NCI-H774 (cell line): ENCODE results near the gene CTDSPL.

Experiments used
- DNase-seq: peaks from one replicate; lab custom pipeline; 2025; lab: John Stamatoyannopoulos, UW

CTDSPL gene

DNA sequence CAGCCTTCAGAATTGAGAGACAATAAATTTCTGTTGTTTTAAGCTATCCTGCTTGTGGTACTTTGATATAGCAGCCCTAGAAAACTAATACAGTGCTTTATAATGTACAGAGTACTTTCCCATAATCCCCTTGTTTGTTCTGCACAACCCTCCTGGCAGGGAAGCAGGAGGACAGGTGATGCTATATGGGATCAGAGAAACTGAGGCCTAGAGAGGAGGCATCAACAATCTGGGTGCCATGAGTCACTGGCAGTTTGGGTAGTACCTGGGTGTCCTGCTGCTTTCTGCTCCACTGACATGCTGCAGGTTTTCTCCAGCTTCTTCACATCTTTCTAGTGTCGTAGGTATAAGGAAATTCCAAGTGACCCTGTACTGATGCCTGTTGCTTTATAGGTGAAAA is 55.0 kb downstream of the CTDSPL start:
- no peak for DNase-seq

DNA sequence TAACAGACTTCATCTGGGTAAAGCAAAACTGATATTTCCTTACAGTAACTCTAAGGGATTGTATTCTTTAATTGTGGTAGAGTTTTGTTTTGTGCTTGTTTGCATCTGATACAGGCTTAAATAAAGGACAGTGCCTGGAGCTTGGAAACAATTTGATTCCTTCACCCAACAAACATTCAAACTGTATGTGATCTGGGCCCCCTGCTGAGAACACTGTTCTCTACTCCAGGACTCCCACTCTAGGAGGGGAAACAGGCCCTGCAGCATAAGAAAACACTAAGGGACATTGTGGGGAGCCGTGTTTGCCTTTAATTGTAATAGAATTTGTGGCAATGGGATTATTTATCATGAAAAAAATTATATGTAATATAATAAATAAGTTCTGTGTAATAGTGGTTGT is 56.9 kb downstream of the CTDSPL start:
- DNase-seq = no peak

DNA sequence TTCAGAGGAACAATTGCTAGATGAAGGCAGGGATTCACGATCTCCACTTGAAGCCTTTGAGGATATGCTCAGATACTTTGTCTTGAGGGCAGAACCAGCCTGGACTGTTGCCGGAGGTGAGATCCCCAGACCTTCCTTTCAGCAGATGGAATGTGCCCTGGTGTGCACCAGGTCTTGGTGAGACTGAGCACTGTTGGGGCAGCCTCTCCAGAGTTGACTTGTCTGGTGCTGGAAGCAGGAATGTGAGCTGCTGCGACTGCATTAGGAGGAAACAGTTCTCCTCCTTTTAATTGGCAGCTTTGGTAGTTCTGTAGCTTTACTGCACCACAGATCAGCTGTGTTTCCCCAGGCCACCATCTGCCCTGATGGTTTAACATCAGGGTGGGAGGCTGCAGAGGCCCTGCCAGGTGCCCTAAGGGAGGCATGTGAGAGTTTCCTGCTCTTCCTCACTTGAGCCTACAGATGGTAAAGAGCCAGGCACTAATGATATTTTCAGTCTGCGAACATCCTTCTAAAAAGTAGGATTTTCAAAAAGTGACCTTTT is 58.5 kb downstream of the CTDSPL start:
- DNase-seq = no peak

DNA sequence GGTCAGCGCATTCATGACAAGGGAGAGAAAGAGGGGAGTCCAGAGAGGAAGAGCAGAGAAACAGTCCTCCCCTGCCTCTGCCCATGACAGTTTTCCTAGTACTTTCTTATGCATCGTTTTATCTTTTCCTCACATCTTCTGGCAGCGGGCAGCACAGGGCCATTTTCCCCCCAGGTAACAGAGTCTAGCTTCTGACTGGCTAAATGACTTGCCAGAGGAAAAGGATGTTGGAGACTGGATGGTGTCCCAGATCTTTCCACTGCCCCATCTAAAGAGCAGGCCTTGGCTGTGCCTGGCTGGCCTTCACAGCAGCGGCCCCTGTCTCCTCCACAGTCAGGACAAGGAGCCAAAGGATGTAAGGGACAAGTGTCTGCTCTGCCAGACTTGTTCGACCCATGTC is 59.3 kb downstream of the CTDSPL start:
- DNase-seq = no peak

DNA sequence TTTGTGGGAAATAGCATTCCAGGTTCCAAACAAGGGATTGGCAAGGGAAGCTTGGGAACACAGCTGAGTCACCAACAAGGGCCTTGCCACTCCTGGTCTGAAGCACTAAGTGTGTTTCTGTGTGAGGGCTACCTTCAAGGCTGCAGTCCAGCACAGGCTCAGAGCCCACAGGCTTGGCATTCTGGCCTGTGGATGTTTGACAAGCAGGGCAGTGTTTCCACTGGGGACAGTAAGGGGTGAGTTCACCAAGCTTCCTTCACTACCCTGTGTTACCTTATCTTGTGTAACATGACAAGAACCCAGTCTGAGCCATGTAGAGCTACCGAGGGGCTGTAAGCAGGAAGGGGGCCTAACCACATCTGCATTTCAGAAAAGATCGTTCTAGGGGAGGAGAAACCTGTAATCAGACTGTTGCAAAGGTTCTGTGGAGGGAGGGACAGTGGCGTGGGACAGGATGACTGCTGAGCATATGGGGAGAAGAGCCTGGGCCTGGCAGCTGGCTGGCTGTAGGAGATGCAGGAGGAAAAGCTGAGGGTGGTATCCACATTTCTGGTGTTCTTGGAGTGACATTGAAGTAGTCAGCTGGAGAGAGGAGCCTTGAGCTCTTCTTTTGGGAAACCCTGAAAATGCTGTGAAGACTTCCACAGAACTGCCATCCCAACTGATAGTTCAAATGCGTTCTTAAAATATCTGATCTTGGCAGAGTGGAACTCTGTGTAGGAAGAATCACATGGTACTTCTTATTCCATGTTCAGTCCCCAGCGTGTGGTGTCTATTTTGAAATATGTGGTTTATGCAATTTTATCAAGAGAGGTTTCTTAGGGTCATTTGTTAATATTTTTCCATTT is 61.3 kb downstream of the CTDSPL start:
- DNase-seq = no peak

DNA sequence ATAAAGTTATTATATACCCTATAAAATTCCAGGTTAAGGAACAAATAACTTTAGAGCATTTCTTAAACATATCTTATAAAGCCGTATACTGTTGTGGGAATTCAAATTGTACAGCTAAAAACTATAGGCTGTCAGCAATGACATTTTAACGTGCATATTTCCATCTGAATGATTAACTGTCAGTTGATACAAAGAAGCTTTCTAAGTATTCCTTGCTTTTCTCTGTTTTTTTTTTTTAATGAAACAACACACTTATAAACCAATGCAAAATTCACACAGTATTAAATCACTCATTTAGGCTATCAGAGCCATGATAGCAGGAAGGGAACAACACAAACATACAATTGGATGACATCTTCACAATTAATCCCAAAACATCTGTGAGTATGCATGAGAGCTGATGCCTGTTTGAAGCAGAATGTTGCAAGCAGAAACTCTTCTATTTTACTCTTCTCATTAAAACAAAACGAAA is 61.9 kb downstream of the CTDSPL start:
- no peak for DNase-seq

DNA sequence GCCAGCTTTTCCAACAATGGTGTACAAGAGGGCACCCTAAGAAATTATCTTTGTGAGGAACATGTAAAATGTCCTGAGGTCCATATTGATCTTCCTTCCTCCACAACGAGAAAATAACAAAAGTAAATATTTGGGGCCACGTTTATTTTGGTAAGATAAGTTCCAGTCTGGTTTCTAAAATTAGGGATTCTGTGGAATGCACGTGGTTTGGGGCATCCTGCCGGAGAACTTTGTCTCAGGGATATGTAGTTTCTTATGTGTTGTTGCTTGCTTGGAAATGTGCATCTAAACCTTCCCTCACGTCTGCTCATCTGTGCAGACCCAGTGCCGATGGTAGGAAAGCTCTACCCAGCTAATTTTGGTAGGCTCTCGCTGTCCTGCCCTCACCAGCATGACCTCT is 62.8 kb downstream of the CTDSPL start:
- DNase-seq = no peak

DNA sequence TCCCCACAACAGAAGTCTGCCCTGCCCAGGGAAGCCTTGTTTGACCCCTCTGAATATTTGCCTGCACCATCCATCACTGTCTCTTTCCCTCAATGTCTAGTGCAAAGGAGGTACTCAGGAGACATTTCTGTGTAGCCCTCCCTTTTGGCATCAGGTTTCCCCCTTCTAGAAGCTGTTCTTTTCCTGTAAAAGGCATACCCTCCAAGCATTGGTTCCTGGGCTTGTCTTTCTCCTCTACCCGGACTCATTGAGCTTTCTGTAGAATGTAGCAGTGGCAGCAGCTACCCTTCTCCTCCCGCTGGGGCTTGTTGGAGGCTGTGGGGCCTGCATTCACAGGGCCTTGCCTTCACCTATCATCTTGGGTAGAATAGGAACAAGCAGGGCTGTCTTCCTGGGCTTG is 63.5 kb downstream of the CTDSPL start:
- DNase-seq = no peak

DNA sequence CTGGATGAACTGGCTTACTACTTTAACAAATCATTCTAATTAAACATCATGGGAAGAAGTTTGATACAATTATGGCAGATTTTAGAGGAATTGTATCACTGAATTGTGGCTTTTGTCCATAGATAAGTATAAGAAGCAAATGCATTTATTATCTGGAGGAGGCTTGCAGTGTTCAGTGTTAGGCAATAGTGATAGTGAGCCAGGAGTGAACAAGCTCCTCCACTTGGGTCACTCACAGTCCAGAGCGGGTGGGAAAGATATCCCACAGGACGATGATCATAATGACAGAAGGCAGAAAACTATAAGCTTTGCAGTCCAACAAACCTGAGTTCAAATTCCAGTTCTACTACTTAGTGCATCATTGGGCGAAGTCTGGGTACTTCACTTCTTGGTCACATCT is 64.9 kb downstream of the CTDSPL start:
- DNase-seq = no peak

DNA sequence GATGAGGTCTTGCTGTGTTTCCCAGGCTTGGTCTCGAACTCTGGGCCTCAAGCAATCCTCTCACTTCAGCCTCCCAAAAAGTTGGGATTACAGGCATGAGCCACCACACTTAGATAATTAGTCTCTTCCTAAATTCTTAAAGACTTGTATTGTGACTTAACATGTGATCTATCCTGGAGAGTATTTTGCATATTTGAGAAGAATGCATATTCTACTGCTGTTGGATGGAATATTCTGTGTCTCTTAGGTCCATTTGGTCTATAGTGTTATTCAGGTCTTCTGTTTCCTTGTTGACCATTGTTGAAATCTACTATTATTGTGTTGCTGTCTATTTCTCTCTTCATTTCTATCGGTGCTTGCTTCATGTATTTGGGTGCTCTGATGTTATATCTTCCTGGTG is 68.8 kb downstream of the CTDSPL start:
- DNase-seq = no peak

DNA sequence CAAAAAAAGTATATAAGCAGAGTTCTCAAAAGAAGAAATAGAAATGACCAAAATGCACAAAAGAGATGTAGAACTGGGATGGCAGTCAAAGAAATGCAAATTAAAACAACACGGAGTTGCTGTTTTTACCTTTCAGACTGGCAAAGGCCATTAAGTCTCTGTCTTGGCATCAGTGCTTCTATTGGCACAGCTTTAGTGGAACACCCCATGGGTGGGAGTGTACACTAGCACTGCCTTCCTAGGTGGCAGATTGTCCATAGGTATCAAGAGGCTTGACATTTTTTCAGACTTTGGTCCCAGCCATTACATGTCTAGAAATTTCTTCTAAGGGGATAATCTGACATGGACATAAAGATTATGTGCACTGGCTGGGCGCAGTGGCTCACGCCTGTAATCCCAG is 70.8 kb downstream of the CTDSPL start:
- no peak for DNase-seq

DNA sequence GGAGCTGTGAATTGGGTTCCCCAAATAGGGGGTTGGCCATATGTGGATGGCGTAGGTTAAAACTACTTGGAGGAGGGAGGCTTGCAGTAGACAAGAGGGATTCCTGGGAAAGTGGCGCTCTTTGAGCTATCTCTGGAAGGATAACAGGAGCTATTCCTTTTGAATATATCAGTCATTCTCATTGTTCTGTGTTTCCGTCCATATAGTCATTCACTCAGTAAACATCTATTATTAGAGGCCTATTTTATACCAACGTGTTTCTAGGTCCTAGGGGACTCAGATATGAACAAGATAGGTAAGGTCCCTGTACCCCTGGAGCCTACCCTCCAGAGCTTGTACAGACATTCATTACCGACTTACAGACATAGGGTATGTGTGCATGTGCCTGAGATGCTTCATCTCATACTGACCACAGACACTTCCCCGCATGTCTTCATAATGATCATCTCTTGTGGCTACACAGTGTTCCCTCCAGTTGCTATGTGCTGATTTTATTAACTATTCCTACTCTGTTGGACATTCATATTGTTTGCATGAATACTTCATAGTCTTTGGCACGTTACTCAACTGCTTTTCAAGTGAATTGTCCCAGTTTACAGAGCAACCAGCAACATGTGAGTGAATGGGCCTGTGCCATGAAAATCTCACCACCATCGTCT is 73.1 kb downstream of the CTDSPL start:
- DNase-seq = no peak

DNA sequence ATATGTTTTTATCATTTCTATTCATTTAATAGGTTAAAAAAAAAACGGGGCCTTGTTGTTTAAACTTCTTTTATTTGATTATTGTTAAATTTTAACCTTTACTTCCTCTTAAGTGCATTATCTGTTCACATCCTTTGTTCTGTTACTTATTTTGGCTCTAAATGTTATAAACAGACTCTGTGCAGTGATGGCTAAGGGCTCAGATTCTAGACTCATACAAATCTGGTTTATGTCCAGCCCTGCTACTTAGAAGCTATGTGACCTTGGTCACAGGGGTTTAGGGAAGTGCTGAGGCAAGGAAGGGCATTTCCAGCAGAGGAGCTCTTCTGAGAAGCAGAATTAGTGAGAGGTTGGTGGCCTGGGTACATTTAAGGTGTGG is 73.6 kb downstream of the CTDSPL start:
- no peak for DNase-seq

DNA sequence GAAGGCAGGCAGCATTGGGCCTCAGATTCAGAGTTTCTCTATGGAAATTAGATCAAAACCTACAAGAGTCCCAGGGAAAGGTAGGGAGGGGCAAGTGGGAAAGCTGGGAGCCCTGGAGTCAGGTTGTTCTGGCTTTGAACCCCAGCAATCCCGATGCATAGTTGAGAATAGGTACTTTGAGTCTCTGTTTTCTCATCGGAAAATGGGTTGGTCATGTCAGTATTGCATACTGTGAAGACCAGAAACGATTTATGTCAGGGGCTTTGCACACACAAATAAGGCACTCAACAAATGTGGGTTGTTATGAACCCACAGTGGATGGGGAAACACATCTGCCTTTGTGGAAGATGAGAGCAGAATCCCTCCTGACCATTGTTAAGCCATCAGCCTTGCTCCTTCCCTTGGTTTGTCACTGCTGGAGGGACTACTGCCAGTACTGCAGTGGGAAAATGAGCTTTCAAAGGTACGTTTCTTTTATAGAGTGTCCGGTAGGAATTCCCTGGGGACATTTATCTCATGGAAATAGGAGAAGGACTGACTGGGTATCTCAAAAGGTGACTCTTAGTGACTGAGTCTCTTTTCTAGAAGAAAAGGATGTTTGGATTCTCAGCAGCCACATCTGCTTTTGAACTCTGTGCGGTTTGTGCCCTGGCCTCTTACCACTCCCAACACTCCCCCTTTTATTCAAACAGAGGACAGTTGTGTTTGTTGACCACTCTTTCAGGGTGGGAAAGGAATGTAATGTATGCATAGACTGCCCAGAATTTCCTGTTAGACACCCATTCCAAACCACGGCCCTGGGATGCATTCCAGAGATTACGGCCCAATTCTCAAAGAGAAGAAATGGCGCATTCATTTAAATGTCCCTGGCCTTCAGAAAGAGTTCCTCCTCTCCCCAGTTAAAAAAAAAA is 74.3 kb downstream of the CTDSPL start:
- no peak for DNase-seq

DNA sequence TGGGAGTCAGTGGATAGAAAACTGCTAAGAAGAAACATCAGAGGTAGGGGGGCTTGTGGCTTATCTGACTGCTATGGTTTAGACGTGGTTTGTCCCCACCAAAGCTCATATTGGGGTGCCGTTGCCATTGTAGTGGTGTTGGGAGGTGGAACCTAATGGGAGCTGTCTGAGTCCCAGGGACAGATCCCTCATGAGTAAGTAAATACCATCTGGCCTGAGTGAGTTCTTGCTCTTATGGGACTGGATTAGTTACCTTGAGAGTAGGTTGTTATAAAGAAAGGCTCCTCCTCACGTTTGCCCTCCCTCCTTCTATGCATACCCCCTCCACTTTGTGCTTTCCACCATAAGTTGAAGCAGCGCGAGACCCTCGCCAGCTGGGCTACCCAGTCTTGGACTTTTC is 75.5 kb downstream of the CTDSPL start:
- no peak for DNase-seq

DNA sequence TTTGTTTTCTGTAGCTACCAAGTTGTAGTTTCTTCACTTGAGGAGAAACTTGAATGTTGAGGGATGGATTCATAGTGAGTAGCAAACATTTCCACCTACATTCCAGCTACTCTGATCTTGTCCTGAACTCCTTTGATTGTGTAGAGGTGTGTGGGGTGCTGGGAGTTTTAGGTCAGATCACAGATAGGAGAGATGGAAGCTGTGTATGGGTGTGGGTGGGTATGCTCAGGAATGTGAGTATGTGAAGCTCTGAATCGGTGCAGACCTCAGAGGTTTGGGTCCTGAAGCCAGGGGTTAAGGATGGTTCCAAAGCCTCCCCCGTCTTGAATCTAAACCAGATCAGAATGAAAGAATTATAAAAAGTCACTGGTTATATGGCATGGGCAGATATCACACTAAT is 76.3 kb downstream of the CTDSPL start:
- no peak for DNase-seq

DNA sequence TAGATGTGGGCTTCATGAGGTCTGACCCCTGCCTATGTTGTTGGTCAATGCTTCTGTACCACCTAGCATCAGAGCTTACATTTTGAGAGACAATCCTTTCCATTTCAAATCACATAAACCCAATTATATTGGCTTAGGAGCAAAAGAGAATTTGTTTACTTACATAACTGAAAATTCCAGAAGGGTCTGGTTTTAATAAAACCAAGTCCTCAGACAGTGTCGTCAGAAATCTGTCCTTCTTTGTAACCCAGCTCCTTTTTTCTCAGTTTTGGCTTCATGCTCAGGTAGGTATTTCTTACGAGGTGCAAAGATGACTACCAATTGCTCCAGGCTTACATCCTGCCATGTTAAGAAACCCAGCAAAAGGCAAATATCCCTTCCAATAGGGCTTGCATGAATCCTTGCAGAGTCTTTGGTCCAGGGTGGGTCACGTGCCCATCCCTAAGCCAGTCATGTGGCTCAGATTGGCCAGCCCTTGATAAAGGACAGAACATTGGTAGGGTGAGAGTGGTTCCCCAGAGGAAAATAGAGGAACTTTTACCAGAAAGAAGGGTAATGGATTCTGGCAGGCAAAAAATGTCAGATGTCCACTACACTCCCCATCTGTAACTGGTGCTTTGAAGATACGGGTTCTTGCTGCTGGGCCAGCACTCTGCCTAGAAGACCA is 78.7 kb downstream of the CTDSPL start:
- no peak for DNase-seq

DNA sequence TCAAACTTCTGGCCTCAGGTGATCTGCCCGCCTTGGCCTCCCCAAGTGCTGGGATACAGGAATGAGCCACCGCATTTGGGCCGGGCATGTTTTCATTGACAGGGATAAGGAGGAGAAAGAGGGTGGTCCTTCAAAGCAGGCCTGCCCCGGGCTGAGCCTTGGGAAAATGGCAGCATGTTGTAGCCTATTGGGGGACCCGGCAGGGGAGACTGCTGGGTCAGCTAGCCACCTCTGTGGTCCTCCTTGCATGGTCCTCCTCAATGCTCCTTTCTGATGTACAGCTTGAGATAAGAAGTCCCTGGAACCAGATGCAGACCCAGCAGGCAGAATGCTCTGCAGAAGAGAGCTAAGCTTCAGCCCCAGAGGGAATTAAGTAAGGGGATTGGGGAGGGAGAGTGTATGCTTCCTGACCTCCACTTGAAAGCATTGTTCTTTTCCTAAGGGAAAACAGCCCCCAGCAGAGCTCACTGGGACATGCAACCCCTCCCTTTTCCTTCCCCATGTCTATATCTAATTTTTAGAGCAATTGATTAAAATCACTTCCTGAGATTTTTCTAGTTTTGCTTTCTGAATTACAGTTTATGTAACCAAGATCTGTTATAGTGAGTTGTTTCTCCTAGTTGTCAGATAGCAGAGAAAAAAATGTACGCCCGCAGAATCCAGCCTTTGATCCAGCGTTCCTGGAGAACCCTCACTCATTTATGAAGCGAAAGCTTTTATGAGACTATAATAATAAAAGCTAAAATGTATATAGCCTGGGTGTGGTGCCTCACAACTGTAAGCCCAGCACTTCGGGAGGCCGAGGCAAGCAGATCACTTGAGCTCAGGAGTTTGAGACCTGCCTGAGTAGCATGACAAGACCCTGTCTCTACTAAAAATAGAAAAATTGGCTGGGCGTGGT is 80.2 kb downstream of the CTDSPL start:
- DNase-seq = no peak

DNA sequence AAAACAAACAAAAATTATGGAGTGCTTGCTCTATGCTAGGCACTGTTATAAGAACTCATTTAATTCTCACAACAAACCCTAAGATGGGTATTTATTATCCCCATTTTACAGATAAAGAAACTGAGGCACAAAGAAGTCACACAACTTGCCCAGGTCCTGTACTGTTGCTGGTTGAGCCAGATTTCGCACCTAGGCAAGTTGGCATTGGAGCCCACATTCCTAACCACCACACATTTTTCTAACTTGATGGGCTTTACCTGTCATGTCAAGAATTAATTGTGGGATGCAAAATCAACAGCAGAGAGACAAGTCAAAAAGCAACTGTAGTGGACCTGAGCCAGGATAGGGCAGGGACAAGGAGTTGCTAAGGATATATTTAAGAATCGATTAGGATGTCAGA is 81.0 kb downstream of the CTDSPL start:
- no peak for DNase-seq

DNA sequence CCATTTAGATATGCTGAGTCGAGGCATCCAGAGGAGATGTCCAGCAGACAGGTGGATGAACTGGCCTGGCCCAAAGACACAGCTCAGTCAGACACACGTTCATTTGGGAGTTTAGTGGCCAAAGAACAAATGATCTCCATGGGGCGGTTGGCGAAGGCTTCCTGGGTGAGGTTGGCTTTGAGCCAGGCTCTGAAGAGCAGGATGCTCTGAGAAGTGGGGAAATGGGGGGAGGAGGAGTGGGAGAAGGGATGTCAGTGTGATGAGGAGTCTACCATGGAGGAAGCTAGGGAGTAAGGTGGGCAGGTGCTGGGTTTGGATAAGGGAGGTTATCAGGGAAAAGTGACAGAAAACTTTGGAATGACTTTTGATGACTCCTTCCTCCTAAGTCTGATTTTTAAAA is 81.4 kb downstream of the CTDSPL start:
- no peak for DNase-seq
